ENCODE measurements around the gene PPIL1.

Gene PPIL1

GRCh38 chr6:36853325-36853724 is 21.3 kb downstream of the PPIL1 start:
- H3K36me3 Mint-ChIP-seq (ENCODE audit: low read depth), result peaks cover 38% of the 10 kb centered on the region
- H3K4me1 Mint-ChIP-seq (ENCODE audit: low read depth), result peaks cover 6% of the 10 kb centered on the region
- peaks cover 3% of the 10 kb centered on the region for H3K9me3 Mint-ChIP-seq
- H3K27me3 Mint-ChIP-seq (ENCODE audit: low read depth), result no peaks in the 10 kb centered on the region
- H3K4me3 Mint-ChIP-seq, result no peak overlapping the region
- peak overlapping the region; percentile 33 for H3K27ac Mint-ChIP-seq

- H3K27ac Mint-ChIP-seq, result no peak overlapping the region
- H3K4me1 Mint-ChIP-seq (ENCODE audit: low read depth), result peaks cover 6% of the 10 kb centered on the region
- peaks cover 36% of the 10 kb centered on the region for H3K36me3 Mint-ChIP-seq (ENCODE audit: low read depth)
- no peaks in the 10 kb centered on the region for H3K27me3 Mint-ChIP-seq (ENCODE audit: low read depth)
- peaks cover 3% of the 10 kb centered on the region for H3K9me3 Mint-ChIP-seq
- H3K4me3 Mint-ChIP-seq, result no peak overlapping the region
Measured at GRCh38 chr6:36852481-36853147, 22.0 kb downstream of the PPIL1 start.

GRCh38 chr6:36851626-36852025 is 23.0 kb downstream of the PPIL1 start:
- peaks cover 34% of the 10 kb centered on the region for H3K36me3 Mint-ChIP-seq (ENCODE audit: low read depth)
- peaks cover 6% of the 10 kb centered on the region for H3K4me1 Mint-ChIP-seq (ENCODE audit: low read depth)

DNA sequence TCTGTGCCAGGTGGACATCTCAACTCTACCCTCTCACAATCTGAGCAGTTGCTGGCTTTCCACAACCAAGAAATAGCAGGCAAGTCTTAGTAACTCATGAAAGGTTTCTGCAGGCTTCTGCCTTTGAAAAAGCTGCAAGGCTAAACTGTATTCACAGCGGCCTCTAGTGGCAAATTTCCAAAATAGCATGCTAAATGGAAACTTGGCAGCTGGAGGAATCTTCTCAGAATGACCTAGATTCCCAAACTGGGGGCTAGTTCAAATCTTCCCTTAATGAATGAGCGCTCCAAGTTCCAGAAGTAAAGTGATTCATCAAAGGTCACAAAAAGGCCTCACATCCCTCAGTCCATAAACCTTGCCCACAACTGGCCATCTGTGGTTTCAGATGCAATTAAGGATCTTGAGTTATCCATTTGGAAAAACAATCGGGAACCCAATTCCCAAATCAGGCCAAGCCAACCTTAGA is 23.4 kb downstream of the PPIL1 start:
- Mint-ChIP-seq H3K9me3 (peaks cover 3% of the 10 kb centered on the region), H3K4me1 (ENCODE audit: low read depth) (peaks cover 6% of the 10 kb centered on the region), H3K36me3 (ENCODE audit: low read depth) (peaks cover 30% of the 10 kb centered on the region), H3K27ac (no peak overlapping the region), H3K4me3 (no peak overlapping the region), H3K27me3 (ENCODE audit: low read depth) (peaks cover under 1% of the 10 kb centered on the region)

More at GRCh38 chr6:36851626-36852025, 23.0 kb downstream of the PPIL1 start:
- no peak overlapping the region for H3K27ac Mint-ChIP-seq
- H3K27me3 Mint-ChIP-seq (ENCODE audit: low read depth), result no peaks in the 10 kb centered on the region
- no peak overlapping the region for H3K4me3 Mint-ChIP-seq
- peaks cover 3% of the 10 kb centered on the region for H3K9me3 Mint-ChIP-seq

DNA sequence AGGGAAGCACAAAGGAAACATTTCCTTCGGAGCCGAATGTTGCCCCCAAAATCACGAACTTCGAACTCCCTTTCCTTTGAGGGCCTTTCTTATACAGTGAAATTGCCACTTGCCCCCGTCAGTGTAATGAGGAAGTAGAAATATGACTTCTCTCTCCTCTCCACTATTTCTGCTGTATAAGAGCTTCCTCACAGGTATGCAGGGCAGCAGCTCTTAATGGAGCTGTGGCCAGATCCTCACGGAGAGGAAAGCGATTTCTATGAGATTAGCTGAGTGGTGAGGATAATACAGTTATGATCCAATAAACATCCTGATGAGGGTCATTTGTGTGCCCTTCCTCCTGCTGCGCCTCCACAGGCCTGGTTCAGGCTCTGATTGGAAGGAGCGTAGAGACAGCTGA is 24.6 kb downstream of the PPIL1 start:
- H3K36me3 Mint-ChIP-seq (ENCODE audit: low read depth), result peaks cover 26% of the 10 kb centered on the region
- H3K27ac Mint-ChIP-seq, result no peak overlapping the region
- H3K4me3 Mint-ChIP-seq, result no peak overlapping the region
- H3K27me3 Mint-ChIP-seq (ENCODE audit: low read depth), result peaks cover 4% of the 10 kb centered on the region
- peaks cover 6% of the 10 kb centered on the region for H3K4me1 Mint-ChIP-seq (ENCODE audit: low read depth)
- peaks cover 3% of the 10 kb centered on the region for H3K9me3 Mint-ChIP-seq

- peaks cover 3% of the 10 kb centered on the region for H3K9me3 Mint-ChIP-seq
- no peak overlapping the region for H3K4me3 Mint-ChIP-seq
- peaks cover 4% of the 10 kb centered on the region for H3K27me3 Mint-ChIP-seq (ENCODE audit: low read depth)
- H3K36me3 Mint-ChIP-seq (ENCODE audit: low read depth), result peaks cover 20% of the 10 kb centered on the region
- peaks cover 8% of the 10 kb centered on the region for H3K4me1 Mint-ChIP-seq (ENCODE audit: low read depth)
- H3K27ac Mint-ChIP-seq, result no peak overlapping the region
Measured at GRCh38 chr6:36848658-36849441, 25.8 kb downstream of the PPIL1 start.

GRCh38 chr6:36847991-36848390 is 26.6 kb downstream of the PPIL1 start:
- H3K27ac Mint-ChIP-seq, result no peak overlapping the region

GRCh38 chr6:36847152-36847551 is 27.5 kb downstream of the PPIL1 start:
- Mint-ChIP-seq H3K27ac (no peak overlapping the region), H3K27me3 (ENCODE audit: low read depth) (peaks cover 5% of the 10 kb centered on the region), H3K4me1 (ENCODE audit: low read depth) (peaks cover 4% of the 10 kb centered on the region), H3K4me3 (no peak overlapping the region), H3K36me3 (ENCODE audit: low read depth) (peaks cover 11% of the 10 kb centered on the region), H3K9me3 (peaks cover 3% of the 10 kb centered on the region)

More at GRCh38 chr6:36847991-36848390, 26.6 kb downstream of the PPIL1 start:
- H3K9me3 Mint-ChIP-seq, result peaks cover 3% of the 10 kb centered on the region
- no peak overlapping the region for H3K4me3 Mint-ChIP-seq
- peaks cover 5% of the 10 kb centered on the region for H3K4me1 Mint-ChIP-seq (ENCODE audit: low read depth)
- peaks cover 13% of the 10 kb centered on the region for H3K36me3 Mint-ChIP-seq (ENCODE audit: low read depth)
- peaks cover 4% of the 10 kb centered on the region for H3K27me3 Mint-ChIP-seq (ENCODE audit: low read depth)

DNA sequence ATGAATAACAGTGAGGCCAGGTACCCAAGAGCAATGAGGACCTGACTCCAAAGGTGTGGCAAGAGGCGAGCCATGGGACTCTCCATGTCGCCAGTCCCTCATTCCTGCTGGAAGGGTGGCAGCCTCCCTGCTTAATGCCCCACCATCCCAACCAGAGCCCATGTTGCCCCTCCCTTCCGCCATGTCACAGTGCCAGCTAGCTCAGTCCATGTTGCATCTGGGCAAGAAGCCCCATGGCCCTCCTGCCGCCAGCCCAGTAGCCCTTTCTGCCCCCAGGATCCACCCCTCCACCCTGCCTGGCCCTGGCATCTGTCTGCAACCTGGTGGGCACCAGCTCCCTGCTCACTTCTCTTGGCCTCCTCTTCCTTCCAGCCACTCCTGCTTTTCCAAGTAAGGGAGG is 29.4 kb downstream of the PPIL1 start:
- Mint-ChIP-seq H3K27ac (no peak overlapping the region), H3K4me1 (ENCODE audit: low read depth) (peaks cover 5% of the 10 kb centered on the region), H3K27me3 (ENCODE audit: low read depth) (peaks cover 18% of the 10 kb centered on the region), H3K9me3 (no peaks in the 10 kb centered on the region), H3K36me3 (ENCODE audit: low read depth) (peaks cover 3% of the 10 kb centered on the region), H3K4me3 (no peak overlapping the region)

- no peak overlapping the region for H3K4me3 Mint-ChIP-seq
Measured at GRCh38 chr6:36844232-36845170, 30.1 kb downstream of the PPIL1 start.

DNA sequence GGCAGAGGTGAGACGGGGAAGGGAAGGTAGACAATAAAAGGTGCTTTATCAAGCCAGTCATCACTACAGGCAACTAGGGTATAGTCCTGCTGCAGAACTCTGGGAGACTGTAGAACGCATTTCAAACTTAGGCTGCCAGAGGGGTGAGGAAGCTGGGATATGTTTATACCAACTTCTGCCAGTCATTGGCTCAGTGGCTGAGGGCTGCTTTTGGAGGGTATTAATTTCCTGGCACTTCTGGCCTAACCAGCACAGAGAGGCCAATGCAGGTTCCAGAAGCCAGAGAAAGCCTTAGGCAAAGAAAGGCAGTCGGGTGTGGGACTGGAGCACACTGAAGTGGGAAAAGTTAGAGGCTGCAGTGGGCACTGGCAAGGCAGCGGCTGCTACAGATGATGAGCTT is 31.4 kb downstream of the PPIL1 start:
- Mint-ChIP-seq H3K4me3 (no peak overlapping the region), H3K4me1 (ENCODE audit: low read depth) (peaks cover 11% of the 10 kb centered on the region), H3K27me3 (ENCODE audit: low read depth) (peaks cover 30% of the 10 kb centered on the region), H3K27ac (no peak overlapping the region), H3K9me3 (no peaks in the 10 kb centered on the region), H3K36me3 (ENCODE audit: low read depth) (no peaks in the 10 kb centered on the region)

More at GRCh38 chr6:36844232-36845170, 30.1 kb downstream of the PPIL1 start:
- Mint-ChIP-seq H3K27me3 (ENCODE audit: low read depth) (peaks cover 21% of the 10 kb centered on the region), H3K27ac (no peak overlapping the region), H3K4me1 (ENCODE audit: low read depth) (peaks cover 7% of the 10 kb centered on the region), H3K9me3 (no peaks in the 10 kb centered on the region), H3K36me3 (ENCODE audit: low read depth) (no peaks in the 10 kb centered on the region)

- H3K36me3 Mint-ChIP-seq (ENCODE audit: low read depth), result peaks cover 2% of the 10 kb centered on the region
- H3K27me3 Mint-ChIP-seq (ENCODE audit: low read depth), result peaks cover 44% of the 10 kb centered on the region
- H3K4me1 Mint-ChIP-seq (ENCODE audit: low read depth), result peaks cover 11% of the 10 kb centered on the region
- H3K4me3 Mint-ChIP-seq, result no peak overlapping the region
- no peak overlapping the region for H3K27ac Mint-ChIP-seq
- H3K9me3 Mint-ChIP-seq, result no peaks in the 10 kb centered on the region
Measured at GRCh38 chr6:36841756-36842155, 32.8 kb downstream of the PPIL1 start.

DNA sequence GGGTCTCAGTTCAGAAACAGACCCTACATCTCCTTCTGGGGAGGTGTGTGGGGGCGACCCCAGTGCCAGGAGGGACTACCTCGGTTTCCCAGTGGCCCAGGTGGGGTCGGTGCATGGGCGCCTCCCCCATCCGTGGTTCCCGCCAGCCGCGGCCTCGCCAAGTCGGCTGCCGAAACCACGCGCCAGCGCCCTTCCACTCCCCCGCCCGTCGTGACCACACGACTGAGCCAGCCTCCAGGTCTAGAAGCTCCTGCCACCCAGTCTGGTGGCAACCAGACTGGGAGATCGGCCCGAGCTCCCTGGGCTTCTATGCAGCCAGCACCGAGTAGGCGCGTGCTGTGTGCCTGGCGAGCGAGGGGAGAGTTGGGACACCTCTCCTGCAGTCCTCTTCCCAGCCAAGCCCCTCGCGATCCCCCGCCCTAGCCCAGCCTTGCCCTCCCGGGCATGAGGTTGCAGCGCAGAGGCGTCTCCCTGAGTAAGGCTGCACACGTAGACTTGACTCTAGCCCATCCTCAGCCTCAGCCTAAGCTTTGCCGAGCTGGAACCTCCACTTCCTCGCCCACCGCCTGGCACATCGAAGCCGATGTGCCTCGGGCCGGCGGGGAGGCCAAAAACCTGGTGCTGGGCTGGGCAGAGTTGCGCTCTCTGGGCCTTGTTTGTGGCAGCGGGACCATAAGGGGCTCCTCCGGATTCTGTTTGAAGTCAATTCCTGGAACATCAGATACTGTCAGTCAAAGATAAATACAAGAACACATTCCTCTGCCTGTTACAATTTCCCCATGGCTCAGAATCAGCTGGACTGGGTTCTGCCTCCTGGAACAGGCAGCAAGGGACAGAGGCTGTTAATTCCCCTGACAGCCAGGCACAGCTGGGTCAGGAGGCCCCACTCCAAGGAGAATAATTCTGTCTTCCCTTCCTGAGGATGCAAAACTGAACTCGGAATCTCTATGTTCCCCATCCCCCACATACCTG is 33.9 kb downstream of the PPIL1 start:
- H3K27me3 Mint-ChIP-seq (ENCODE audit: low read depth), result peaks cover 50% of the 10 kb centered on the region
- no peak overlapping the region for H3K27ac Mint-ChIP-seq
- peak overlapping the region; percentile 71 for H3K4me3 Mint-ChIP-seq
- no peaks in the 10 kb centered on the region for H3K9me3 Mint-ChIP-seq
- peaks cover 2% of the 10 kb centered on the region for H3K36me3 Mint-ChIP-seq (ENCODE audit: low read depth)
- H3K4me1 Mint-ChIP-seq (ENCODE audit: low read depth), result peaks cover 11% of the 10 kb centered on the region

Measured in T-helper 1 cell treated with Interleukin-12 subunit alpha and Interleukin-12 subunit beta and Interleukin-4 antibody, amounts not matched to agents 30 μg/mL and 1 μg/mL, for 36 hours (primary cell).